ENCODE data around the gene PNCK.

DNA sequence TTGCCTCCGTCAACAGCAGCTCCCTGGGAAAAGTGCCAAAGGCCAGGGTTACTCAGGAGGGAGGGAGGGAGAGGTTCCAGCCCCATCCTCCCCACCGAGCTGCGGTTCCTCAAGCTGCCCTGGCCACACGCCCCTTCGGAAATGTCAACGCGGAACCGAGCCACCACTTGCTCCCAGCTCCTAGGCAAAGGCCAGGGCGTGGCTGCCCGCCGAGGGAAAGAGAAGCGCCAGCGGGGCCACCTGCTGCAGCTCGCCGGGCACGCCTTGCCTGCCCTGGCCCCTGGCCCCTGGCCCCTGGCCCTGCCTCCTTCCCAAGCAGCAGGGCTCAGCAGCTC is 29.4 kb upstream of the PNCK start:
- TF ChIP-seq, protein P1, sequence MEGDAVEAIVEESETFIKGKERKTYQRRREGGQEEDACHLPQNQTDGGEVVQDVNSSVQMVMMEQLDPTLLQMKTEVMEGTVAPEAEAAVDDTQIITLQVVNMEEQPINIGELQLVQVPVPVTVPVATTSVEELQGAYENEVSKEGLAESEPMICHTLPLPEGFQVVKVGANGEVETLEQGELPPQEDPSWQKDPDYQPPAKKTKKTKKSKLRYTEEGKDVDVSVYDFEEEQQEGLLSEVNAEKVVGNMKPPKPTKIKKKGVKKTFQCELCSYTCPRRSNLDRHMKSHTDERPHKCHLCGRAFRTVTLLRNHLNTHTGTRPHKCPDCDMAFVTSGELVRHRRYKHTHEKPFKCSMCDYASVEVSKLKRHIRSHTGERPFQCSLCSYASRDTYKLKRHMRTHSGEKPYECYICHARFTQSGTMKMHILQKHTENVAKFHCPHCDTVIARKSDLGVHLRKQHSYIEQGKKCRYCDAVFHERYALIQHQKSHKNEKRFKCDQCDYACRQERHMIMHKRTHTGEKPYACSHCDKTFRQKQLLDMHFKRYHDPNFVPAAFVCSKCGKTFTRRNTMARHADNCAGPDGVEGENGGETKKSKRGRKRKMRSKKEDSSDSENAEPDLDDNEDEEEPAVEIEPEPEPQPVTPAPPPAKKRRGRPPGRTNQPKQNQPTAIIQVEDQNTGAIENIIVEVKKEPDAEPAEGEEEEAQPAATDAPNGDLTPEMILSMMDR (conservative IDR thresholded peaks at IDR 0.05; ENCODE audit: low read depth, low read length): no peak
- no peak for TF ChIP-seq EZH2 (IDR thresholded peaks at IDR 0.05; ENCODE audit: borderline replicate concordance, low read depth, low read length, poor library complexity, severe bottlenecking)

All from A673 (cell line).